Measurements from ENCODE around the gene PARVB.

PARVB gene

DNA sequence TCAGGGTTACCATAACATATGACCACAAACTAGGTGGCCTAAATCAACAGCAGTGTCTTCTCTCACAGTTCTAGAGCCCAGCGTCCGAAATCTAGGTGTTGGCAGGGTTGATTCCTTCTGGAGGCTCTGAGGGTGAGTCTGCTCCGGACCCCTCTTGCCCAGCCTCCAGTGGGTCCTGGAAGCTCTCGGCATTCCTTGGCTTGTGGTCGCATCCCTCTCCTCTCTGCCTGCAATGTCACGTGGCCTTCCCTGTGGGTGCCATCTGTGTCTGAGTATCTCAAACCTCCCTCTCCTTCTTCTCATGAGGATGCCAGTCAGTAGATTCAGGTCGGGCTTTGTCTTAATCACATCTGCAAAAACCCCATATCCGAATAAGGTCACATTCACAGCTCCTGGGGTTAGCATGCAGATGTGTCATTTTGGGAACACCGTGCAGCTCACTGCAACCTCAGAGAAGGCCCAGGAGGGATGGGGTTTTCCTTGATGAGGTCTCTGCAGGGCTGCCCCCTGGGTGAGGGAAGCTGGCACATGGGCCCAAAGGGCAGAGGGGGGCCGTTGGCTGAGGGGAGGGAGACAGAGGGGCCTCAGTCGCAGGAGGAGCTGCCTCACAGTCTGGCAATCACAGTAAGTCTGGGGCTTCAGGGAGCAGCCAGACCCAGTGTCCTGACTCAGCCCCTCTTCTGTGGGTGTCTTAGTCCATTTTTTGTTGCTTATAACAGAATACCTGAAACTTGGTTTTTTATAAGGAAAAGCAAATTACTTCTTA lies 197.8 kb downstream of the PARVB start:
- no peak for DNase-seq

All from activated naive CD4-positive, alpha-beta T cell treated with Interleukin-2 at 50 U/mL for 16 hours (primary cell).